Liver (tissue), 9 donors: ENCODE data around the gene NOP9. TPM values are rescaled to one million over a fixed set of nuclear protein-coding genes. Genes with fewer than 3 reads are reported as not detected.
A peak's percentile ranks its signal among the peaks of the same experiment; 100 is the strongest.
"Not testable (repeated sequence)": the region's sequence is repeated elsewhere in the genome, so short reads cannot be mapped to it uniquely, and the experiment has no call there.

Experiments
- DNase-seq: peaks from one replicate; pipeline ENCODE4 v3.0.0-alpha.2; 2017; ENCODE audit warnings: low spot score
- H3K27ac ChIP-seq, 2 donors: one replicate each; pipeline ENCODE4 v1.7.0; 2013; ENCODE audit warnings: inconsistent platforms in 2 of 2, low read length in 2 of 2, control low read depth in 1 of 2, low read depth in 1 of 2, mild to moderate bottlenecking in 1 of 2
- H3K27me3 ChIP-seq, 4 donors: one replicate each; pipeline versions ENCODE4 v1.6.1 to v1.7.0; 2013; ENCODE audit warnings: low read length in 3 of 4, inconsistent platforms in 1 of 4, mild to moderate bottlenecking in 1 of 4, moderate library complexity in 1 of 4; ENCODE audit not compliant: control insufficient read depth in 4 of 4, insufficient read depth in 4 of 4
- H3K36me3 ChIP-seq, 4 donors: one replicate each; pipeline versions ENCODE4 v1.6.1 to v1.7.0; 2013; ENCODE audit warnings: low read length in 3 of 4, mild to moderate bottlenecking in 3 of 4, low read depth in 1 of 4, moderate library complexity in 1 of 4; ENCODE audit not compliant: control insufficient read depth in 4 of 4, insufficient read depth in 3 of 4
- H3K4me1 ChIP-seq, 4 donors: one replicate each; pipeline versions ENCODE4 v1.6.1 to v1.7.0; 2013; ENCODE audit warnings: low read length in 3 of 4, mild to moderate bottlenecking in 3 of 4, moderate library complexity in 1 of 4; ENCODE audit not compliant: control insufficient read depth in 4 of 4, insufficient read depth in 4 of 4
- H3K4me3 ChIP-seq, 3 donors: one replicate each; pipeline versions ENCODE4 v1.6.1 to v1.7.0; 2013; ENCODE audit warnings: low read length in 3 of 3, control low read depth in 1 of 3, low read depth in 1 of 3, mild to moderate bottlenecking in 1 of 3
- H3K9ac ChIP-seq, 2 donors: one replicate each; pipeline ENCODE4 v1.7.0; 2013; ENCODE audit warnings: low read length in 2 of 2, mild to moderate bottlenecking in 2 of 2, moderate library complexity in 2 of 2, control low read depth in 1 of 2, low read depth in 1 of 2
- H3K9me3 ChIP-seq, 4 donors: one replicate each; pipeline versions ENCODE4 v1.6.1 to v1.7.0; 2013; ENCODE audit warnings: low read length in 3 of 4; ENCODE audit not compliant: control insufficient read depth in 4 of 4
- ATF3 ChIP-seq: IDR thresholded peaks from 2 replicates; pipeline ENCODE4 v1.6.1; 2016; ENCODE audit warnings: antibody characterized with exemption
- CTCF ChIP-seq: fragments of 150-350 bp; IDR thresholded peaks from 2 replicates; pipeline ENCODE4 v1.5.1; 2017; ENCODE audit warnings: improper control_type of control experiment, low read depth, low read length; ENCODE audit not compliant: missing input control
- EGR1 ChIP-seq, 2 donors: IDR thresholded peaks; 2 replicates each; pipeline ENCODE4 v1.6.1; 2016 to 2018; ENCODE audit warnings: antibody characterized with exemption in 2 of 2, low read depth in 2 of 2
- FOXA2 ChIP-seq: IDR thresholded peaks from 2 replicates; pipeline ENCODE4 v1.6.1; 2016; ENCODE audit warnings: antibody characterized with exemption
- HNF4A ChIP-seq, 2 donors: conservative IDR thresholded peaks; 2 replicates each; pipeline ENCODE4 v1.6.1; 2016; ENCODE audit warnings: antibody characterized with exemption in 2 of 2, mild to moderate bottlenecking in 2 of 2
- HNF4G ChIP-seq: IDR thresholded peaks from 2 replicates; pipeline ENCODE4 v1.6.1; 2016; ENCODE audit warnings: antibody characterized with exemption
- JUND ChIP-seq, 2 donors: IDR thresholded peaks; 2 replicates each; pipeline ENCODE4 v1.6.1; 2016; ENCODE audit warnings: antibody characterized with exemption in 2 of 2
- MAX ChIP-seq: IDR thresholded peaks from 2 replicates; pipeline ENCODE4 v1.6.1; 2016; ENCODE audit warnings: antibody characterized with exemption
- NR2F2 ChIP-seq: IDR thresholded peaks from 2 replicates; pipeline ENCODE4 v1.6.1; 2016; ENCODE audit warnings: antibody characterized with exemption
- RAD21 ChIP-seq, 2 donors: IDR thresholded peaks; 2 replicates each; pipeline ENCODE4 v1.6.1; 2016; ENCODE audit warnings: antibody characterized with exemption in 2 of 2, mild to moderate bottlenecking in 2 of 2
- REST ChIP-seq: IDR thresholded peaks from 2 replicates; pipeline ENCODE4 v1.6.1; 2016; ENCODE audit warnings: antibody characterized with exemption, mild to moderate bottlenecking
- RXRA ChIP-seq, 2 donors: IDR thresholded peaks; 2 replicates each; pipeline ENCODE4 v1.6.1; 2017 to 2018; ENCODE audit warnings: antibody characterized with exemption in 2 of 2, mild to moderate bottlenecking in 1 of 2
- SP1 ChIP-seq: IDR thresholded peaks from 2 replicates; pipeline ENCODE4 v1.6.1; 2018; ENCODE audit warnings: antibody characterized with exemption, mild to moderate bottlenecking
- TAF1 ChIP-seq: conservative IDR thresholded peaks from 2 replicates; pipeline ENCODE4 v1.6.1; 2016; ENCODE audit warnings: antibody characterized with exemption, mild to moderate bottlenecking
- YY1 ChIP-seq: IDR thresholded peaks from 2 replicates; pipeline ENCODE4 v1.6.1; 2016; ENCODE audit warnings: antibody characterized with exemption, mild to moderate bottlenecking
- ZBTB33 ChIP-seq: IDR thresholded peaks from 2 replicates; pipeline ENCODE4 v1.6.1; 2016; ENCODE audit warnings: antibody characterized with exemption
- WGBS: extraction: QIAGEN DNeasy Blood & Tissue Kit; methylation state at CpG from one replicate; pipeline ENCODE4 v1.1.7; 2013; 5-methylcytosine and 5-hydroxymethylcytosine counted together
- polyA plus RNA-seq, 2 donors: library from polyadenylated mRNA; stranded (reverse) in 1 of 2; unstranded in 1 of 2; fragments of 200-250 nt in 1 of 2; fragments of >200 nt in 1 of 2; fragmentation: Nextera tagmentation in 1 of 2; extraction: Ambion mirVana in 1 of 2; gene quantifications; one replicate each; pipeline versions ENCODE4 v1.2.1 to v1.2.3, GENCODE V29; 2013 to 2015
- total RNA-seq, 2 donors: library from RNA; depleted of rRNA; stranded (reverse); fragments of >200 nt; gene quantifications; one replicate each; pipeline ENCODE4 v1.2.3, GENCODE V29; 2014
- donor health status: healthy.
- donor health status: healthy.
- donor health status: healthy.
- donor health status: healthy.
- donor health status: healthy.

NOP9 gene
- total and polyA plus RNA-seq, 4 donors, result 3.8 to 18.2 (median 9.7) TPM

GRCh38 chr14:24351517-24351916 lies 51.9 kb downstream of the NOP9 start:
- H3K27ac ChIP-seq, result no peak overlapping the region
- peaks cover 0 to 6% (median 2%) of the 10 kb centered on the region in 4 donors for H3K4me1 ChIP-seq
- no peak overlapping the region for H3K4me3 ChIP-seq
- DNase-seq, result no peak
- H3K36me3 ChIP-seq, result no peaks in the 10 kb centered on the region
- H3K27me3 ChIP-seq, result no peaks in the 10 kb centered on the region
- TF ChIP-seq RAD21 (IDR thresholded peaks at IDR 0.05) (no peak), FOXA2 (no peak), HNF4G (no peak), RXRA (IDR thresholded peaks at IDR 0.05) (no peak), YY1 (no peak), NR2F2 (no peak), ATF3 (no peak), MAX (no peak)
- H3K9me3 ChIP-seq, result no peaks in the 10 kb centered on the region
- H3K9ac ChIP-seq, result no peak overlapping the region
- 48% methylated on average over 4 of the region's 4 CpGs for WGBS

- no peaks in the 10 kb centered on the region for H3K9me3 ChIP-seq
- no peak for DNase-seq
- TF ChIP-seq FOXA2 (no peak), HNF4A (conservative IDR thresholded peaks at IDR 0.05) (peak; percentile 62 to 70), REST (no peak), ATF3 (no peak), TAF1 (no peak), EGR1 (IDR thresholded peaks at IDR 0.05; ENCODE audit: low read depth in 2 of 2) (no peak), ZBTB33 (no peak), JUND (IDR thresholded peaks at IDR 0.05) (peak in 1 of 2 donors; percentile 42), SP1 (no peak), YY1 (no peak), CTCF (no peak), RXRA (IDR thresholded peaks at IDR 0.05) (no peak)
- peaks cover 0 to 6% (median 2%) of the 10 kb centered on the region in 4 donors for H3K4me1 ChIP-seq
- WGBS, result 49% methylated on average over 5 of the region's 5 CpGs
- H3K27me3 ChIP-seq, result no peaks in the 10 kb centered on the region
- H3K9ac ChIP-seq, result no peak overlapping the region
- H3K27ac ChIP-seq, result no peak overlapping the region
- H3K4me3 ChIP-seq, result no peak overlapping the region
- no peaks in the 10 kb centered on the region for H3K36me3 ChIP-seq
These were observed 54.2 kb downstream of the NOP9 start for GRCh38 chr14:24353559-24354481.

- H3K9ac ChIP-seq, H3K4me1 ChIP-seq, H3K9me3 ChIP-seq, H3K36me3 ChIP-seq, H3K27me3 ChIP-seq, H3K27ac ChIP-seq, H3K4me3 ChIP-seq, DNase-seq: not testable (repeated sequence)
- 92% methylated on average over 3 of the region's 3 CpGs for WGBS
These were observed 54.8 kb downstream of the NOP9 start for GRCh38 chr14:24354482-24354825.
